Vagina (tissue), 2 donors: ENCODE results near the gene ANKS1A.

Experiments used
- CTCF ChIP-seq, 3 experiments: fragments of 450-650 bp in 2 of 3; fragments of 200-600 bp in 1 of 3; sonication (generic) in 1 of 3; IDR thresholded peaks; one replicate each; pipeline ENCODE4 v1.5.1; 2017 to 2019; ENCODE audit warnings: antibody characterized with exemption in 3 of 3, mild to moderate bottlenecking in 2 of 3, moderate library complexity in 2 of 3
- POLR2A ChIP-seq, 2 donors: fragments of 450-650 bp; IDR thresholded peaks; one replicate each; pipeline ENCODE4 v1.6.1; 2017; ENCODE audit warnings: antibody characterized with exemption in 2 of 2, mild to moderate bottlenecking in 2 of 2, moderate library complexity in 2 of 2

GRCh38 chr6:35083507-35083906 is 194.5 kb downstream of the ANKS1A start:
- TF ChIP-seq POLR2A (IDR thresholded peaks at IDR 0.05) (no peak), CTCF (IDR thresholded peaks at IDR 0.05) (no peak)
